ENCODE data around the gene CASKIN1.
A peak's percentile ranks its signal among the peaks of the same experiment; 100 is the strongest.
"Not testable (repeated sequence)": the region's sequence is repeated elsewhere in the genome, so short reads cannot be mapped to it uniquely, and the experiment has no call there.

CASKIN1 gene

GRCh38 chr16:2129890-2130447, 66.4 kb downstream of the CASKIN1 start:
- not testable (repeated sequence) for DNase-seq (ENCODE audit: low read depth)

GRCh38 chr16:2129251-2129650, 67.2 kb downstream of the CASKIN1 start:
- peak; percentile 78 for DNase-seq (ENCODE audit: low read depth)

GRCh38 chr16:2127630-2128280, 68.7 kb downstream of the CASKIN1 start:
- not testable (repeated sequence) for DNase-seq (ENCODE audit: low read depth)
